ENCODE results near the gene C2orf92. TPM values are rescaled to one million over a fixed set of nuclear protein-coding genes. Genes with fewer than 3 reads are reported as not detected.

The C2orf92 gene
- total and polyA plus RNA-seq, 2 donors (not counting 1 experiment from before 2014, with no cell fraction given) = 0.99 to 1.1 TPM

DNA sequence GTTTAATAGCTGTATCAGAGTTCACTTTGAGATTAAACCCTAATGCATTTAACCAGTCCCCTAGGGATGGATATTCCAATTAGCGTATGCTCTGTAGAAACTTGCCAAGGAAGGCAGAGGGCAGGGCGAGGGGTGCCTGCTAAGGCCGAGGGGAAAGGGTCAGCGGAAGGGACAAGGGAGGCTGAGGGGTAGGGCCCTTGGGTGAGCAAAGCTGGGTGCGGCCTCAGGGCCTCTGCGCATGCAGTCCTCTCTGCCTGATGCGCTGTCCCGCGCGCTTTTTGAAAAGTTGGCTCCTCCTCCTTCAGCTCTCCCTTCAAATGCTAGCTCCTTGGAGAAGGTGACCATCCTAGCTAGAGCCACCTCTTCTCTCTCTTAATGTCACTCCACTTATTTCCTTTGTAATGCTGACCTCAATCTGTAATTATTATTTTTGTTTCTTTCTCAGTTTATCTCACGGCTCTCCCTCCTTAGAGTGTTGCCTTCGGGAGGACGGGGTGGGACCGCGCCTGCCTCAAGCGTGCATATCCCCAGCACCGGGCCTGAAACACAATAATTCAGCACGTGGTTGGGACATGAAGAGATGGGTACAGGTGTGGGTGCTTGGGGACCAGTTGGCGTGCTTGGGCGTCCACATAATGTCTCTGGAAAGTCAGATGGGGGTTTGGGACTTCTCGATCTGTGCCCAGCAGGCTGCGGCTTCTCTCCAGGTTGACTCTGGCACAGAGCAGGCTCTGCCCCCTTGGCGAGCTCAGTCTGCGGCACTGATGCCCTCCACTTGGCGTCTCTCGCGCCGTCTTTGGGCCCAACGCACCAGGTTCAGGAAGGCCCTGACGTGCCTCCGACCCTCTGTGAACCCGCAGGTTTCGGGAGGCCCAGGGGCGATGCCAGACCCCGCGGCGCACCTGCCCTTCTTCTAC lies 53.9 kb downstream of the C2orf92 start:
- TF ChIP-seq EZH2 (IDR thresholded peaks at IDR 0.05; ENCODE audit: low read length, missing control alignments) = no peak
- TF ChIP-seq, protein P1, sequence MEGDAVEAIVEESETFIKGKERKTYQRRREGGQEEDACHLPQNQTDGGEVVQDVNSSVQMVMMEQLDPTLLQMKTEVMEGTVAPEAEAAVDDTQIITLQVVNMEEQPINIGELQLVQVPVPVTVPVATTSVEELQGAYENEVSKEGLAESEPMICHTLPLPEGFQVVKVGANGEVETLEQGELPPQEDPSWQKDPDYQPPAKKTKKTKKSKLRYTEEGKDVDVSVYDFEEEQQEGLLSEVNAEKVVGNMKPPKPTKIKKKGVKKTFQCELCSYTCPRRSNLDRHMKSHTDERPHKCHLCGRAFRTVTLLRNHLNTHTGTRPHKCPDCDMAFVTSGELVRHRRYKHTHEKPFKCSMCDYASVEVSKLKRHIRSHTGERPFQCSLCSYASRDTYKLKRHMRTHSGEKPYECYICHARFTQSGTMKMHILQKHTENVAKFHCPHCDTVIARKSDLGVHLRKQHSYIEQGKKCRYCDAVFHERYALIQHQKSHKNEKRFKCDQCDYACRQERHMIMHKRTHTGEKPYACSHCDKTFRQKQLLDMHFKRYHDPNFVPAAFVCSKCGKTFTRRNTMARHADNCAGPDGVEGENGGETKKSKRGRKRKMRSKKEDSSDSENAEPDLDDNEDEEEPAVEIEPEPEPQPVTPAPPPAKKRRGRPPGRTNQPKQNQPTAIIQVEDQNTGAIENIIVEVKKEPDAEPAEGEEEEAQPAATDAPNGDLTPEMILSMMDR (conservative IDR thresholded peaks at IDR 0.05 in 1 of 2, IDR thresholded peaks at IDR 0.05 in 1 of 2; ENCODE audit: low read depth in 1 of 2, low read length in 2 of 2) = no peak

DNA sequence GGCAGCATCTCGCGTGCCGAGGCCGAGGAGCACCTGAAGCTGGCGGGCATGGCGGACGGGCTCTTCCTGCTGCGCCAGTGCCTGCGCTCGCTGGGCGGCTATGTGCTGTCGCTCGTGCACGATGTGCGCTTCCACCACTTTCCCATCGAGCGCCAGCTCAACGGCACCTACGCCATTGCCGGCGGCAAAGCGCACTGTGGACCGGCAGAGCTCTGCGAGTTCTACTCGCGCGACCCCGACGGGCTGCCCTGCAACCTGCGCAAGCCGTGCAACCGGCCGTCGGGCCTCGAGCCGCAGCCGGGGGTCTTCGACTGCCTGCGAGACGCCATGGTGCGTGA lies 54.5 kb downstream of the C2orf92 start:
- Histone ChIP-seq H3K9ac (ENCODE audit: insufficient read depth, low read length) (no peak overlapping the region), H3K9me3 (ENCODE audit: control insufficient read depth, insufficient read depth, low read depth, low read length) (no peaks in the 10 kb centered on the region), H3K27me3 (ENCODE audit: control insufficient read depth, insufficient read depth, low read length) (peaks cover 3% of the 10 kb centered on the region), H2AFZ (ENCODE audit: low read length) (no peak overlapping the region), H3K36me3 (ENCODE audit: control insufficient read depth, insufficient read depth, low read length) (no peaks in the 10 kb centered on the region), H4K20me1 (ENCODE audit: control insufficient read depth, extremely low read depth, insufficient read depth, low read length) (no peaks in the 10 kb centered on the region), H3K4me2 (ENCODE audit: extremely low read depth, insufficient read depth, low read length) (no peak overlapping the region), H3K4me3 (replicated peaks in 1 of 4; ENCODE audit: control extremely low read depth in 1 of 4, insufficient read depth in 1 of 4, low read depth in 3 of 4, low read length in 4 of 4) (no peak overlapping the region), H3K4me1 (ENCODE audit: control insufficient read depth, extremely low read depth, insufficient read depth, low read length) (no peaks in the 10 kb centered on the region), H3K27ac (ENCODE audit: insufficient read depth, low read length) (no peak overlapping the region), H3K79me2 (ENCODE audit: control insufficient read depth, insufficient read depth, low read length) (no peaks in the 10 kb centered on the region)
- DNase-seq (ENCODE audit: low read depth in 2 of 2) = no peak
- TF ChIP-seq, protein P1 (conservative IDR thresholded peaks at IDR 0.05 in 1 of 2, IDR thresholded peaks at IDR 0.05 in 1 of 2; ENCODE audit: low read depth in 1 of 2, low read length in 2 of 2) = no peak

More for the DNA sequence above, 53.9 kb downstream of the C2orf92 start:
- Histone ChIP-seq H3K4me2 (ENCODE audit: extremely low read depth, insufficient read depth, low read length) (no peak overlapping the region), H4K20me1 (ENCODE audit: control insufficient read depth, extremely low read depth, insufficient read depth, low read length) (no peaks in the 10 kb centered on the region), H3K9ac (ENCODE audit: insufficient read depth, low read length) (no peak overlapping the region), H3K27ac (ENCODE audit: insufficient read depth, low read length) (no peak overlapping the region), H3K4me3 (replicated peaks in 1 of 4; ENCODE audit: control extremely low read depth in 1 of 4, insufficient read depth in 1 of 4, low read depth in 3 of 4, low read length in 4 of 4) (no peak overlapping the region), H3K36me3 (ENCODE audit: control insufficient read depth, insufficient read depth, low read length) (no peaks in the 10 kb centered on the region), H2AFZ (ENCODE audit: low read length) (no peak overlapping the region), H3K27me3 (ENCODE audit: control insufficient read depth, insufficient read depth, low read length) (peaks cover 3% of the 10 kb centered on the region), H3K79me2 (ENCODE audit: control insufficient read depth, insufficient read depth, low read length) (no peaks in the 10 kb centered on the region), H3K4me1 (ENCODE audit: control insufficient read depth, extremely low read depth, insufficient read depth, low read length) (no peaks in the 10 kb centered on the region), H3K9me3 (ENCODE audit: control insufficient read depth, insufficient read depth, low read depth, low read length) (no peaks in the 10 kb centered on the region)
- DNase-seq (ENCODE audit: low read depth in 2 of 2) = no peak

DNA sequence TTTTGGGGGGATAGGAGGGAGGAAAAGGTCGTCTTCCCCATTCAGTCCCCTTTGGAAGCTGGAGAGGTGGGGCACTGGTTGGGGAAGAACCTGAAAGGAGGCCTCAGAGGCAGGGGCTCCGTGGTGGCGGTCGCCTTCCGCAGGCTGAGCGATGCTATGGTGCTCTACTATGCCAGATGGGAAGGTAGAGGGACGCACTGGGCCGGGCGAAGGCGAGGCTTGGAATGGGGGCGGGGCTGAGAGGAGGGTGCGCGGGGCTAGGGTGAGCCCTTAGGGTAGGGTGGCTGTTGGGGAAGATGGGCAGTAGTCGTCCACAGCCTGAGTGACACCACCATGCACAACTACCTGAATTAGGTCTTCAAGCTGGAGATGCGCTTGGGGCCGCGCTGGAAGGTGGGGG lies 55.0 kb downstream of the C2orf92 start:
- Histone ChIP-seq H2AFZ (ENCODE audit: low read length) (no peak overlapping the region), H3K4me3 (replicated peaks in 1 of 4; ENCODE audit: control extremely low read depth in 1 of 4, insufficient read depth in 1 of 4, low read depth in 3 of 4, low read length in 4 of 4) (no peak overlapping the region), H3K9me3 (ENCODE audit: control insufficient read depth, insufficient read depth, low read depth, low read length) (no peaks in the 10 kb centered on the region), H3K4me2 (ENCODE audit: extremely low read depth, insufficient read depth, low read length) (no peak overlapping the region), H3K79me2 (ENCODE audit: control insufficient read depth, insufficient read depth, low read length) (no peaks in the 10 kb centered on the region), H3K36me3 (ENCODE audit: control insufficient read depth, insufficient read depth, low read length) (no peaks in the 10 kb centered on the region), H3K27me3 (ENCODE audit: control insufficient read depth, insufficient read depth, low read length) (peaks cover 3% of the 10 kb centered on the region), H3K4me1 (ENCODE audit: control insufficient read depth, extremely low read depth, insufficient read depth, low read length) (no peaks in the 10 kb centered on the region), H3K27ac (ENCODE audit: insufficient read depth, low read length) (no peak overlapping the region), H3K9ac (ENCODE audit: insufficient read depth, low read length) (no peak overlapping the region), H4K20me1 (ENCODE audit: control insufficient read depth, extremely low read depth, insufficient read depth, low read length) (no peaks in the 10 kb centered on the region)
- DNase-seq (ENCODE audit: low read depth in 2 of 2) = no peak
- TF ChIP-seq, protein P1 (conservative IDR thresholded peaks at IDR 0.05 in 1 of 2, IDR thresholded peaks at IDR 0.05 in 1 of 2; ENCODE audit: low read depth in 1 of 2, low read length in 2 of 2) = no peak
- TF ChIP-seq EZH2 (IDR thresholded peaks at IDR 0.05; ENCODE audit: low read length, missing control alignments) = no peak

Data from fibroblast of lung (primary cell).